Left lobe of liver (tissue), 2 donors: Measurements from ENCODE around the gene MEGF6. TPM values are rescaled to one million over a fixed set of nuclear protein-coding genes. Genes with fewer than 3 reads are reported as not detected.
A peak's percentile ranks its signal among the peaks of the same experiment; 100 is the strongest.

ENCODE experiments used
- ATAC-seq: fragments of 200-7000 bp; cut with Tn5 transposase; one replicate; pipeline ENCODE4 v1.9.1; 2020; ENCODE audit warnings: mild to moderate bottlenecking, moderate library complexity
- DNase-seq: peaks from one replicate; pipeline ENCODE4 v3.0.0-alpha.2; 2020; ENCODE audit warnings: low spot score
- total RNA-seq: library from RNA; stranded (reverse); gene quantifications from one replicate; pipeline ENCODE4 v1.2.1, GENCODE V29; 2021
- donor health status: DM: no; HTN: no; CAD: no; lungs with moderate emphysema.
- donor health status: DM: no; HTN: yes; CAD: no.

The MEGF6 gene
- total RNA-seq, 1 donor from 2014 or later = 6.9 TPM

DNA sequence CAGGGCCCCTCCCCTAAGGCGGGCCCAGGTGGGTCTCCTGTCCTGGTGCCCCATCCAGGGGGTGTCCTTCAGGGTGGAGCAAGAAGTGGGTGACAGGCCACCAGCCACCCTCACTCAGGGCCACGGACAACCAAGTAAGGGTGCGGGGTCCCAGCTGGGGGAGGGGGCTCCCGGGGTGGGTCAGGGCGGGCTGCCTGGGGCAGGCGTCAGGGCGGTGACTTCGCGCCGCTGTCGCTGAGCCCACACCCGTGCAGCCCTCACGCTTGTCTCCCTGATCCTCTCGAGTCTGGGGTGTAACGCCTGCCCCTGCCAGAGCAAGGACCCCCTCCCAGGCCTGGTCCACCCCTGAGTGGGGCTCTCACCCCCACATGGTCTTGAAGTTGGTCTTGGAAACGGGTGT is 134.6 kb downstream of the MEGF6 start:
- ATAC-seq (no peak), DNase-seq (no peak)

- no peak for DNase-seq
- no peak for ATAC-seq
These were observed 135.3 kb downstream of the MEGF6 start for GRCh38 chr1:3475839-3476573.

DNA sequence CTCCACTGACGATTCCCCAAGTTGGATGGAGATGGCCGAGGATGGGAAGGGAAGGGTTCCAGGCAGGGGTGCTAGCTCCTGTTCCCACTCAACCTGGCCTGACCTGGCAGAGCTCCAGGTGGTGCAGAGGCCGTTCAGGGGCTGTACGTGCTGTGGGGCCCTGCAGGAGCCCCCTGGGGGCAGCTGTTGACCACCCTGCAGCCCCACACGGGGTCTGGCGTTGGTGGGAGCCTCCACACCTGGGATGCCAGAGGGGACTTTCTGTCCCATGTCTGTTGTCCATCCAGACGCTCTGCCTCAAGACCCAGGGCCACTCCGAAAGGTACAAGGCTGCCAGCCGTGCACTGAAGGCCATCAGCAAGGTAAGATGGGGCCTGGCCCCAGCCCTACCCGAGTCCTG is 136.9 kb downstream of the MEGF6 start:
- no peak for ATAC-seq
- no peak for DNase-seq

- no peak for ATAC-seq
- DNase-seq = no peak
These were observed 137.3 kb downstream of the MEGF6 start for GRCh38 chr1:3474016-3474415.

DNA sequence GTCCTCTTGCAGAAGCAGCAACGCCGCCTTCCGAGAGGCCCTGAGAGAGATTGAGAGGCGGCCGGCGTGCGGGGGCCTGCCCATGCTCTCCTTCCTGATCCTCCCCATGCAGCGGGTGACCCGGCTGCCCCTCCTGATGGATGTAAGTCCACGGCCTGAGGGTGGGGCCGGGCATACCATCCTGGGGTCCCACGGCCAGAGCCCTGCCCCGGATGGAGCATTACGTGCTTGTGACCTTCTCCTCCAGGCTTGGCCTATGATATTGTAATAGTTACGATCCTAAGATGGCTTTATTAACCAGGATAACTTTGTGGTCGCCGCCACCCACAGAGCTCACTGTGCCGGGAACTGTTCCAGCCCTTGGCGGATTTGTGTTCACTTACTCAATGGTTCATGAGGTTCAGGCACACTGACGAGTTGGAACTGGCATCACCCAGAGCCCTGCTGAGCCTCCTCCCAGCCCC is 137.9 kb downstream of the MEGF6 start:
- ATAC-seq = peak; percentile 39
- no peak for DNase-seq

GRCh38 chr1:3472906-3473305 is 138.4 kb downstream of the MEGF6 start:
- DNase-seq (no peak), ATAC-seq (no peak)

DNA sequence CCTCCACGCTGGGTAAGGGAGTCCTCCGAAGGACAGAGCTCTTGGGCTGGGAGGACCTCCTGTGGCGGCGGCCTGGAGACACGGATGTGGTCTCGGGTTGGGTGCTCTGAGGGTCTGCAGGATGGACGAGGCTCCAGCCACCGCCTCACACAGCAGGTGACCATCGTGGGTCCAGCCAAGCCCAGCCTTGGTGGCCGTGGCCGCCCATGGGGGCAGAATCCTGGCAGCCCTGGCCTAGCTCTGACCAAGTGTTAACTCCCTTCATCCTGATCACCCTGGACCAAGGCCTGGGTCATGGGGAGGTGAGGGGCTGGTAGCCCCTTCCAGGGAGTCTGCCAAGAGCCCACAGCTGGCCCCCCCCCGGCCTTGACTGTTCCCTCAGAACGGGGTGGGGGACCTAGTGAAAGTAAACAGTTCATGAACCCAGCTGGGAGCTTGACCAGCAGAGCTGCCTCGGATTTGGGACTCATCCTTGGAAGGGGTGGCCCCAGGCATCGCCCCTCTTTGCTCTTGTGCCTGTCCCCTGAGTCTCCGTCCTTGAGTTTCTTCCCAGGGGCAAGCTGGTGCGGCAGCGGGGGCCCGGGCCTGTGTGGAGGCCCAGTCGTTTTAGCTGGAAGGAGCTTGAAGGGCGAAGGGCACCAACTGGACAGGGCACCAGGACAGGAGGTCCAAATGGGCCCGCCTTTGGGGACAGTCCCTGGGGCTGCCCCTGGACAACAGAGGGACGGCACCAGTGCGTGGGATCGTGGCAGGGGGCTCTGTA is 139.0 kb downstream of the MEGF6 start:
- ATAC-seq = no peak
- DNase-seq = no peak

GRCh38 chr1:3471356-3472087 is 139.8 kb downstream of the MEGF6 start:
- DNase-seq (no peak), ATAC-seq (peak; percentile 60)

- DNase-seq (no peak), ATAC-seq (no peak)
These were observed 140.5 kb downstream of the MEGF6 start for GRCh38 chr1:3470650-3471355.

- no peak for ATAC-seq
- DNase-seq = no peak
These were observed 141.3 kb downstream of the MEGF6 start for GRCh38 chr1:3469849-3470649.

DNA sequence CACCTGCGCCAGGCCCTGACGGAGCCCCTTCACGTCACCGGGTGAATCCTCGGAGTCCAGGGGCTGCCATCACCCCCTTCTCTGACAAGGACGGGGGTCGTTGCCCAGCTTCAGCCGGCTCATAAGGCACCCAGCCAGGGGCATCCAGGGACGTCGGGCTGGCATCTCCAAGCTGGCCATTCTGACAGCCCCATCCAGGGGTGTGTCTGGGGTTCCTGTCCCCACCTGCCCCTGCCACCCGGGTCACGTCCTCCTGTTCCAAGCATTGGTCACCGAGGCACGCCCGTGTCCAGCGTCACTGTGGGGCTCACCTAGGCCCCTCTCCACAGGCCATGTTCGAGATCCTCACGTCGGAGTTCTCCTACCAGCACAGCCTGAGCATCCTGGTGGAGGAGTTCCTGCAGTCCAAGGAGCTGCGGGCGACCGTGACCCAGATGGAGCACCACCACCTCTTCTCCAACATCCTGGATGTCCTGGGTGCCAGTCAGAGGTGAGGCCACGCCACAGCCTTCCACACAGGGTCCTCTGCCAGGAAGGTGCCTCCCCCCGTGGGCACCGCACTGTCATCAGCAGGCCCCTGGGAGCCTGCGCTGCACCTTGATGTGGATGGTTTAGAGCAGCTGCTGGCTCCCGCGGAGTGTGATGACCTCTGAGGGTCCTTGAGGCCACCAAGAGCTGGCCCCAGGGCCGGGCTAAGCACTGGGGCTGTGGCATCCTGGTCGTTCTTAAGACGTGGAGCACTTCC is 142.0 kb downstream of the MEGF6 start:
- no peak for DNase-seq
- no peak for ATAC-seq

GRCh38 chr1:3468236-3469103 is 142.8 kb downstream of the MEGF6 start:
- ATAC-seq (no peak), DNase-seq (no peak)

GRCh38 chr1:3467096-3468036 is 143.9 kb downstream of the MEGF6 start:
- ATAC-seq (no peak), DNase-seq (no peak)

DNA sequence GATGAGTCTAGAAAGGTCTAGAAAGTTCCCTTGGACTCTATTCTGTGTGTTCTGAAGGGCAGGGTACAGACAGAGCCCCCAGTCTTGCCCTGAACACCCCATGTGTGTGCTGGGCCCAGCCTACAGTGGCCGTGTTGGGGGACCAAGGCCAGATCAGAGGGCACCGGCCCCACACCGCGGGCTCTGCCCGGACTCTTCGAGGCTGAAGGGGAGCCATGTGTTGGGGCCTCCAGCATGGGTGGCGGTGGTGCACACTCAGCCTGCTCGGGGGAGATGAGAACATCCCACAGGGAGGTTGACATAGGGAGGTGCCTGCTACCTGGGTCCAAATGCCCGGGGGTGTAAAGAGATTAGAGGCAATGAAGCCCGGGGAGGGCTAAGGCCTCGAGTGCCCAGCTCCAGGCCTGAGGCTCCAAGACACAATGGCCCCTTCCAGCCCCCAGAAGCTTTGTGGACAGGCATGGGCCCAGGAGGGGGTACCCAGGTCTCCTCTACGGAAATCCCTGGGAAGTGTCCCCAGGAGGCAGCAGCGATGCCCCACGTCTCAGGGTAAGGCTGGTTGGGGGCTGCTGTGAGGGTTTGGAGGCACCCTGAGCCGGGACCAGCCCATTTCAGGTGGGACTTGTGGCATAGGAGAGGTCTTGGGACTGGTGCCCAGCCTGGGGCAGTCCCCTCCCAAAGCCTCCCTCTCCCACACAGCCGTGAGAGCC is 144.8 kb downstream of the MEGF6 start:
- DNase-seq (no peak), ATAC-seq (no peak)

GRCh38 chr1:3465935-3466321 is 145.4 kb downstream of the MEGF6 start:
- no peak for DNase-seq

DNA sequence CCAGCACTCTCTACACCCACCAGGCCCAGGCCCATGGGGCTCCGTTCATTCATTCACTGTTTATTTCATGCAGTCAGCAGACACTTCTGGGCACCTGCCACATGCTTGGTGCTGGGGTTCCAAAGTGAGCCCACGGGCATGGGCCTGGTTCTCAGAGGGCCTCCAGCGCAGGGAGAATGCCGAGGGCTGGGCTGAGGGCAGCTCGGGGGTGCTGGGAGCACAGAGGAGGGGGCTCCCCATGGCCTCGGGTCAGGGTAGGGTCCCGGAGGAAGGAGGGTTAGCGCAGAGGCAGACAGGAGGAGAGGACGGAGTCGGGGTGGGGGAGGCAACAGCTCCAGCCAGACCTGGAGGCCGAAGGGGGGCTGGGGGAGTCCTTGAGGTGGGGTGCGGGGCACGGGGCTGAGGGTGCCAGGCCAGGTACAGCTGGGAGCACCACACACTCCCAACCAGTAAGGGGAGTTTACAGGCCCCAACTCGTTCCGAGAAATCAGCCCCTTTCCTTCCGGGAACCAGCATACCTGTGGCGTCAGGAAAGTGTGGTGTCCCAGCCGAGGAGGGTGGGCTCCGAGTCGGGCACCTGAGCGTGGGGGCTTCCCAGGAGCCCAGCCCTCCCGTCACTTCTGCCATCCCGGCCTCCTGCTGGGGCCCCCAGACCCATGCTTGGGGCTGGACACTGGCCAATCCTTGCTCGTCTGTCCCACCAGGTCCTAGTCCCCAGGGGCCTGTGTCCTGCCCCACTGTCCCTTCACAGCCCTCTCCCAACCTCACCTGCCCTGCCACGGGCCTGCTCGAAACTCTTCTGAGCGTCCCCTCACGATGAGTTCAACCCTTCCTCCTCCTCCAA is 146.0 kb downstream of the MEGF6 start:
- DNase-seq (no peak), ATAC-seq (no peak)

More at GRCh38 chr1:3465935-3466321, 145.4 kb downstream of the MEGF6 start:
- no peak for ATAC-seq
